ENCODE data around the gene RELN. TPM values are rescaled to one million over a fixed set of nuclear protein-coding genes. Genes with fewer than 3 reads are reported as not detected.

RELN gene
- total RNA-seq, 1 experiment from 2014 or later = 4.3 TPM

GRCh38 chr7:103832438-103832837, 157.0 kb downstream of the RELN start:
- Histone ChIP-seq H3K4me1 (no peaks in the 10 kb centered on the region), H3K36me3 (ENCODE audit: control insufficient read depth, insufficient read depth, low read length) (no peaks in the 10 kb centered on the region), H3K9me3 (no peaks in the 10 kb centered on the region), H3K4me3 (ENCODE audit: low read depth, low read length) (no peak overlapping the region), H3K27me3 (replicated peaks; ENCODE audit: control insufficient read depth, insufficient read depth, low read length) (no peaks in the 10 kb centered on the region)
- Mint-ChIP-seq H3K9me3 (ENCODE audit: unreplicated experiment) (no peaks in the 10 kb centered on the region), H3K27ac (ENCODE audit: unreplicated experiment) (no peak overlapping the region), H3K27me3 (ENCODE audit: insufficient read depth, unreplicated experiment) (no peaks in the 10 kb centered on the region), H3K4me3 (ENCODE audit: unreplicated experiment) (no peak overlapping the region), H3K4me1 (ENCODE audit: low read depth, unreplicated experiment) (no peaks in the 10 kb centered on the region), H3K36me3 (ENCODE audit: insufficient read depth, unreplicated experiment) (no peaks in the 10 kb centered on the region)
- no peak for TF ChIP-seq CTCF (IDR thresholded peaks at IDR 0.05; ENCODE audit: insufficient read depth in 1 of 2, low read depth in 1 of 2, low read length in 1 of 2, severe bottlenecking in 1 of 2, unreplicated experiment in 1 of 2)
- BruUV-seq (replicated peaks) = no TSS peak
- intact Hi-C loops (cut with micrococcal nuclease; ENCODE audit: unreplicated experiment) = no loop called here
- ChIA-PET CTCF (no interaction called here), POLR2A (no interaction called here)
- DNase-seq = no peak

- no peak overlapping the region for H3K4me3 ChIP-seq (ENCODE audit: low read depth, low read length)
- Mint-ChIP-seq H3K27me3 (ENCODE audit: insufficient read depth, unreplicated experiment) (no peaks in the 10 kb centered on the region), H3K27ac (ENCODE audit: unreplicated experiment) (no peak overlapping the region), H3K9me3 (ENCODE audit: unreplicated experiment) (peaks cover 18% of the 10 kb centered on the region), H3K36me3 (ENCODE audit: insufficient read depth, unreplicated experiment) (no peaks in the 10 kb centered on the region), H3K4me1 (ENCODE audit: low read depth, unreplicated experiment) (peaks cover 13% of the 10 kb centered on the region), H3K4me3 (ENCODE audit: unreplicated experiment) (no peak overlapping the region)
- no peaks in the 10 kb centered on the region for H3K27me3 ChIP-seq (replicated peaks; ENCODE audit: control insufficient read depth, insufficient read depth, low read length)
- CTCF ChIA-PET = no interaction called here
- H3K4me1 ChIP-seq = no peaks in the 10 kb centered on the region
- no peak for DNase-seq
- H3K9me3 ChIP-seq = 0 out of 2 replicates have a peak, but pooled peaks cover 4% of the 10 kb centered on the region
- no peak for TF ChIP-seq CTCF (IDR thresholded peaks at IDR 0.05; ENCODE audit: insufficient read depth in 1 of 2, low read depth in 1 of 2, low read length in 1 of 2, severe bottlenecking in 1 of 2, unreplicated experiment in 1 of 2)
- intact Hi-C loops (cut with micrococcal nuclease; ENCODE audit: unreplicated experiment) = no loop called here
- no TSS peak for BruUV-seq (replicated peaks)
- POLR2A ChIA-PET = no interaction called here
- no peaks in the 10 kb centered on the region for H3K36me3 ChIP-seq (ENCODE audit: control insufficient read depth, insufficient read depth, low read length)
These were observed 165.2 kb downstream of the RELN start for GRCh38 chr7:103824251-103824650.

- Mint-ChIP-seq H3K27me3 (ENCODE audit: insufficient read depth, unreplicated experiment) (no peaks in the 10 kb centered on the region), H3K4me3 (ENCODE audit: unreplicated experiment) (no peak overlapping the region), H3K27ac (ENCODE audit: unreplicated experiment) (no peak overlapping the region), H3K4me1 (ENCODE audit: low read depth, unreplicated experiment) (peaks cover 13% of the 10 kb centered on the region), H3K9me3 (ENCODE audit: unreplicated experiment) (peaks cover 18% of the 10 kb centered on the region), H3K36me3 (ENCODE audit: insufficient read depth, unreplicated experiment) (no peaks in the 10 kb centered on the region)
- 0 out of 2 replicates have a peak, but pooled peaks cover 4% of the 10 kb centered on the region for H3K9me3 ChIP-seq
- no peak for DNase-seq
- no peaks in the 10 kb centered on the region for H3K27me3 ChIP-seq (replicated peaks; ENCODE audit: control insufficient read depth, insufficient read depth, low read length)
- intact Hi-C loops (cut with micrococcal nuclease; ENCODE audit: unreplicated experiment) = no loop called here
- TF ChIP-seq CTCF (IDR thresholded peaks at IDR 0.05; ENCODE audit: insufficient read depth in 1 of 2, low read depth in 1 of 2, low read length in 1 of 2, severe bottlenecking in 1 of 2, unreplicated experiment in 1 of 2) = no peak
- H3K4me1 ChIP-seq = no peaks in the 10 kb centered on the region
- ChIA-PET POLR2A (no interaction called here), CTCF (no interaction called here)
- H3K36me3 ChIP-seq (ENCODE audit: control insufficient read depth, insufficient read depth, low read length) = no peaks in the 10 kb centered on the region
- no peak overlapping the region for H3K4me3 ChIP-seq (ENCODE audit: low read depth, low read length)
- no TSS peak for BruUV-seq (replicated peaks)
These were observed 166.4 kb downstream of the RELN start for GRCh38 chr7:103823084-103823483.
